PC-9 (cell line): ENCODE data around the gene MYO15B. TPM values are rescaled to one million over a fixed set of nuclear protein-coding genes. Genes with fewer than 3 reads are reported as not detected.
A peak's percentile ranks its signal among the peaks of the same experiment; 100 is the strongest.

Experiments
- BruUV-seq: library from RNA; stranded (reverse); fragments of 400-500 nt; replicated peaks from 2 replicates; lab custom pipeline; 2021; lab: Mats Ljungman, UMichigan
- CTCF ChIA-PET: fragments of 300-600 bp; sonication (Branson Sonifier 250); formaldehyde crosslinking; loops from one replicate; lab custom pipeline; 2022; ENCODE audit warnings: antibody characterized with exemption; lab: Charles Lee
- POLR2A ChIA-PET: fragments of 300-600 bp; sonication (Branson Sonifier 250); formaldehyde crosslinking; loops from one replicate; lab custom pipeline; 2022; ENCODE audit warnings: antibody characterized with exemption; ENCODE audit not compliant: unreplicated experiment; lab: Charles Lee
- DNase-seq, 2 experiments: peaks; one replicate each; pipeline versions ENCODE4 v3.0.0 to v3.0.0-alpha.2; 2015 to 2022; ENCODE audit warnings: mixed read lengths in 1 of 2
- H2AFZ ChIP-seq: fragments of 200-600 bp; sonication (generic); 2 replicates; pipeline ENCODE4 v1.8.1; 2017; ENCODE audit warnings: antibody characterized with exemption
- H3F3A ChIP-seq: fragments of 200-600 bp; sonication (generic); 2 replicates; pipeline ENCODE4 v1.8.1; 2017; ENCODE audit warnings: antibody characterized with exemption, mild to moderate bottlenecking, low read depth; ENCODE audit not compliant: insufficient read depth
- H3K27ac ChIP-seq: fragments of 200-600 bp; sonication (generic); 2 replicates; pipeline ENCODE4 v1.6.1; 2016; ENCODE audit warnings: mixed run types
- H3K27me3 ChIP-seq: fragments of 200-600 bp; sonication (generic); 2 replicates; pipeline ENCODE4 v1.6.1; 2016; ENCODE audit warnings: low read depth, mixed run types; ENCODE audit not compliant: insufficient read depth
- H3K36me3 ChIP-seq: fragments of 200-600 bp; sonication (generic); 2 replicates; pipeline ENCODE4 v1.6.1; 2016; ENCODE audit warnings: low read depth, mixed run types
- H3K4me1 ChIP-seq: fragments of 200-600 bp; sonication (generic); replicated peaks from 2 replicates; pipeline ENCODE4 v1.6.1; 2016; ENCODE audit warnings: mixed run types; ENCODE audit not compliant: insufficient read depth
- H3K4me2 ChIP-seq: fragments of 200-600 bp; sonication (generic); 2 replicates; pipeline ENCODE4 v1.6.1; 2017; ENCODE audit warnings: mixed run types
- H3K4me3 ChIP-seq: fragments of 200-600 bp; sonication (generic); 2 replicates; pipeline ENCODE4 v1.6.1; 2016; ENCODE audit warnings: mixed run types
- H3K79me2 ChIP-seq: fragments of 200-600 bp; sonication (generic); 2 replicates; pipeline ENCODE4 v1.6.1; 2017; ENCODE audit warnings: low read depth, mixed run types
- H3K9me2 ChIP-seq: fragments of 200-600 bp; sonication (generic); 2 replicates; pipeline ENCODE4 v1.8.1; 2017; ENCODE audit warnings: mild to moderate bottlenecking; ENCODE audit not compliant: insufficient read depth
- H3K9me3 ChIP-seq: fragments of 200-600 bp; sonication (generic); 2 replicates; pipeline ENCODE4 v1.8.1; 2016; ENCODE audit warnings: low read depth; ENCODE audit not compliant: insufficient read depth
- H4K20me1 ChIP-seq: fragments of 200-600 bp; sonication (generic); 2 replicates; pipeline ENCODE4 v1.8.1; 2017; ENCODE audit not compliant: insufficient read depth
- EZH2 ChIP-seq: fragments of 200-600 bp; sonication (generic); IDR thresholded peaks from 2 replicates; pipeline ENCODE4 v1.8.0; 2017; ENCODE audit warnings: antibody characterized with exemption, low read depth
- intact Hi-C: fragments of 100-400 bp; cut with micrococcal nuclease; formaldehyde crosslinking; loops from one replicate; pipeline ENCODE4 v1.10.0; 2022; ENCODE audit not compliant: unreplicated experiment
- total RNA-seq: library from RNA; stranded (reverse); gene quantifications from 2 replicates; pipeline ENCODE4 v1.2.3, GENCODE V29; 2021
- TF ChIP-seq, protein P1 (sequence below): fragments of 200-600 bp; sonication (generic); conservative IDR thresholded peaks from 2 replicates; pipeline ENCODE4 v1.6.1; 2017; ENCODE audit warnings: mixed run types, antibody characterized with exemption, mild to moderate bottlenecking, moderate library complexity

The MYO15B gene
- total RNA-seq, 1 experiment from 2014 or later = 53.5 TPM

DNA sequence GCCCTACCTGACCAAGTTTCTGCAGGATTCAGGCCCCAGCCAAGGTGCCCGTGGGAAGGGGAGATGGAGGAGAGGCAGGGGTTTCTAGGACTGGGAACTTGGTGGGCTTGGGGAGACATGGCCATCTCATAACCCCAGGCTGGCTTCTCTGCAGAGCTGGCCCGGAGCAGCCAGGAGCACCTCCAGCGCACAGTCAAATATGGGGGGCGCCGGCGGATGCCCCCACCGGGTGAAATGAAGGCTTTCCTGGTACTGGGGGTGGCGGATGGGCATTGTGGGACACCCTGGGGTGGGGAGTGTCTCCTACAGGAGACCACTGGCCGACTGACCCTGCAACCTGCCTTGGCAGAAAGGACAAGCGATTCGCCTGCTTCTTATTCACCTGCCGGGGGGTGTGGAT, 36.4 kb downstream of the MYO15B start:
- TF ChIP-seq, protein P1, sequence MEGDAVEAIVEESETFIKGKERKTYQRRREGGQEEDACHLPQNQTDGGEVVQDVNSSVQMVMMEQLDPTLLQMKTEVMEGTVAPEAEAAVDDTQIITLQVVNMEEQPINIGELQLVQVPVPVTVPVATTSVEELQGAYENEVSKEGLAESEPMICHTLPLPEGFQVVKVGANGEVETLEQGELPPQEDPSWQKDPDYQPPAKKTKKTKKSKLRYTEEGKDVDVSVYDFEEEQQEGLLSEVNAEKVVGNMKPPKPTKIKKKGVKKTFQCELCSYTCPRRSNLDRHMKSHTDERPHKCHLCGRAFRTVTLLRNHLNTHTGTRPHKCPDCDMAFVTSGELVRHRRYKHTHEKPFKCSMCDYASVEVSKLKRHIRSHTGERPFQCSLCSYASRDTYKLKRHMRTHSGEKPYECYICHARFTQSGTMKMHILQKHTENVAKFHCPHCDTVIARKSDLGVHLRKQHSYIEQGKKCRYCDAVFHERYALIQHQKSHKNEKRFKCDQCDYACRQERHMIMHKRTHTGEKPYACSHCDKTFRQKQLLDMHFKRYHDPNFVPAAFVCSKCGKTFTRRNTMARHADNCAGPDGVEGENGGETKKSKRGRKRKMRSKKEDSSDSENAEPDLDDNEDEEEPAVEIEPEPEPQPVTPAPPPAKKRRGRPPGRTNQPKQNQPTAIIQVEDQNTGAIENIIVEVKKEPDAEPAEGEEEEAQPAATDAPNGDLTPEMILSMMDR = no peak
- TF ChIP-seq EZH2 = no peak
- Histone ChIP-seq H3K9me2 (no peaks in the 10 kb centered on the region), H3K36me3 (no peaks in the 10 kb centered on the region), H3K4me1 (no peaks in the 10 kb centered on the region), H3F3A (no peaks in the 10 kb centered on the region), H3K9me3 (no peaks in the 10 kb centered on the region), H3K27me3 (no peaks in the 10 kb centered on the region), H3K27ac (no peak overlapping the region), H4K20me1 (peaks cover 3% of the 10 kb centered on the region; the same call in 1 of the 2 replicates), H3K79me2 (no peaks in the 10 kb centered on the region), H3K4me3 (no peak overlapping the region), H3K4me2 (no peak overlapping the region), H2AFZ (no peak overlapping the region)
- intact Hi-C loops = no loop called here
- CTCF ChIA-PET = interaction anchor here (0.6 kb wide), 1 partner anchor 74 kb away, joined by 4 read pairs; no protein-coding TSS in a partner anchor
- POLR2A ChIA-PET = no interaction called here
- BruUV-seq = no TSS peak
- DNase-seq = no peak

DNA sequence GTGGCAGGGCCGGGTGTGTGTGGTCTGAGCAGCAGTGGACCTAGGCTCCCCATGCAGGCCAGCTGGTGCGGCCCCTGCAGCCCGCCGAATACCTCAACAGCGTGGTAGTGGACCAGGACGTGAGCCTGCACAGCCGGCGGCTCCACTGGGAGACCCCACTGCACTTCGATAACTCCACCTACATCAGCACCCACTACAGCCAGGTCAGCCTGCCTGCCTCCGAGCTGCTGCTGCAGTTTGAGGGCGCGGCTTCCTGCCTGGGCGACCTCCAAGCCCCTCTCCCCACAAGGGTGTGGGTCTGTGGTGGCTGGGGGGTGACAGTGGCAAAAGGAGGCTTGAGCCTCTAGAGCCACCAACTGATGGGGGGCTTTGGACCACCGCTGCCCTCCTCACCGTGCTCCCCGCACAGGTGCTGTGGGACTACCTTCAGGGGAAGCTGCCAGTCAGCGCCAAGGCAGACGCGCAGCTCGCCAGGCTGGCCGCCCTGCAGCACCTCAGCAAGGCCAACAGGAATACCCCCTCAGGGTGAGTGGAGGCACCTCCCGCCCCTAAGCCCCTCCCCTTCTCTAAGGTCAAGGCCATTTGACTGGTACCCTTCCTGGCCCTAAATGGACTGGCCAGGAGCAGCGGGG, 37.2 kb downstream of the MYO15B start:
- Histone ChIP-seq H3K36me3 (no peaks in the 10 kb centered on the region), H4K20me1 (peaks cover 3% of the 10 kb centered on the region; the same call in 1 of the 2 replicates), H3K27ac (no peak overlapping the region), H3K9me2 (no peaks in the 10 kb centered on the region), H3K4me3 (no peak overlapping the region), H3K27me3 (no peaks in the 10 kb centered on the region), H3K4me2 (no peak overlapping the region), H3K79me2 (no peaks in the 10 kb centered on the region), H3K9me3 (no peaks in the 10 kb centered on the region), H3F3A (no peaks in the 10 kb centered on the region), H3K4me1 (no peaks in the 10 kb centered on the region), H2AFZ (no peak overlapping the region)
- intact Hi-C loops = no loop called here
- POLR2A ChIA-PET = interaction anchor here (0.6 kb wide), 2 partner anchors 43 to 57 kb away, joined by 3 to 8 read pairs; no protein-coding TSS in a partner anchor
- no peak for TF ChIP-seq EZH2
- TF ChIP-seq, protein P1 = no peak
- BruUV-seq = no TSS peak
- CTCF ChIA-PET = interaction anchor here (0.6 to 0.8 kb wide), 2 partner anchors 9 to 75 kb away, joined by 4 read pairs; no protein-coding TSS in a partner anchor
- no peak for DNase-seq

DNA sequence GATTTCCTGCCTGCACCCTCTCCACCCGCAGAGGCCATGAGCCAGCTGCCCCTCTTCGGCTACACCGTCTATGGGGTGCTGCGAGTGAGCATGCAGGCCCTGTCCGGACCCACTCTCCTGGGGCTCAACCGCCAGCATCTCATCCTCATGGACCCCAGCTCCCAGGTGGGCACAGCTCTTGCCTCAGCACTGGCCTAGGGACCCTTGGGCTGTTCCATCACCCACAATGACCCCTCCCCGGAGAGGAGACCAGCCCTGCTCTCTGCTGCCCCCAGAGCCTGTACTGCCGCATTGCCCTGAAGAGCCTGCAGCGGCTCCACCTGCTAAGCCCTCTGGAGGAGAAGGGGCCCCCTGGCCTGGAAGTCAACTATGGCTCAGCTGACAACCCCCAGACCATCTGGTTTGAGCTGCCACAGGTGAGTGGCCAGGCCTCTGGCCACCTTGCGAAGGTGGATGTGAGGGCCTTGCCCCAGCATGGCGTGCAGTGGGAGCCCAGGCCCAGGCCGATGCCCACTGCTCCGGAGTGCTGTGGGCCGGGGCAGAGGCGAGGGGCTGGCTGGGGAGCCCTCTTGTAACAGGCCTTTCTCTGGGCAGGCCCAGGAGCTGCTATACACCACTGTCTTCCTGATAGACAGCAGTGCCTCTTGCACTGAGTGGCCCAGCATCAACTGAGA, 38.4 kb downstream of the MYO15B start:
- H3K9me3 ChIP-seq = no peaks in the 10 kb centered on the region
- no peak for DNase-seq
- peaks cover 3% of the 10 kb centered on the region; the same call in 1 of the 2 replicates for H4K20me1 ChIP-seq
- intact Hi-C loops = no loop called here
- CTCF ChIA-PET = interaction anchor here (0.7 to 0.8 kb wide), 2 partner anchors 8 to 25 kb away, joined by 4 to 5 read pairs; no protein-coding TSS in a partner anchor
- POLR2A ChIA-PET = no interaction called here
- H3K4me2 ChIP-seq = no peak overlapping the region
- H2AFZ ChIP-seq = no peak overlapping the region
- no TSS peak for BruUV-seq
- H3K4me3 ChIP-seq = no peak overlapping the region
- H3K9me2 ChIP-seq = no peaks in the 10 kb centered on the region
- no peaks in the 10 kb centered on the region for H3K27me3 ChIP-seq
- H3K79me2 ChIP-seq = no peaks in the 10 kb centered on the region
- no peaks in the 10 kb centered on the region for H3K4me1 ChIP-seq
- no peak overlapping the region for H3K27ac ChIP-seq
- no peaks in the 10 kb centered on the region for H3K36me3 ChIP-seq
- TF ChIP-seq, protein P1 = peak; percentile 79
- TF ChIP-seq EZH2 = no peak
- no peaks in the 10 kb centered on the region for H3F3A ChIP-seq
